HG03558 (cell line): ENCODE results near the gene KAZN.

Experiments used
- ATAC-seq: cut with Tn5 transposase; IDR thresholded peaks from one replicate; pipeline ENCODE4 v1.9.1; 2021; ENCODE audit warnings: moderate number of reproducible peaks; ENCODE audit not compliant: unreplicated experiment; ENCODE audit errors: extremely low read depth

The KAZN gene

DNA sequence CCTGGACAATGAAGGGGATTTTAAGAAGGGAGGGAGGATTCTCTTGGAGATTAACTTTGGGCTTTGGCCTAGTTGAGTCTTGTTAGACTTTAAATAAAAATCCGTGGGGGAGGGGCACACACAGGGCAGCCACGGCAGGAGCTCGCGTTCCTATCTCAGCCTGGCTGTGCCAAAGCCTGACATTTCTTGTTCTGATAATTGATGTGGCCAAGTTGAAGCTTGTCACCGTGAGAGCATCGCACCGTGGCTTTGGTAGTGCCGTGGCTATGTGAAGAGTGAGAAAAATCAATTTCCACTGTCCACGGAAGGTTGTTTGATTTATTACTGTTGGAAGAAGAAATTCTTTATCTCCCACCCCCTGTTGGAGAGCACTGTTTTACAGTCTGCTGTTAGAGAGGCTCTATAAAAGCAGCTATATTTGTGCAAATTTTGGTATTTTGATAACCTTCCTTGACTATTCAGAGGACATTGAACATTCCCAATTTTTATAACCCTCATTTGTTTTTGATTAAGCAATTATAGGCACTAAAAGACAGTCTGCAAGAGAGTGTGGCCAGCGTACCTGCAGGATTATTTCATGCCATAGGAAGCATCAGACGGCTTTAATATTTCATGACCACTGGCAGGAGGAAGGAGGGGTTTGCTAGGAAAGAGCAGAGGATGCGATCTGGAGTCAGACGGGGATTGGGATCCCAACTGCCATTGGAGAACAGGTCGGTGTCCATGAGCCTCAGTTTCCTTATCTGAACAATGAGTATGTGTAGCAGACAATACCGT, 160.7 kb downstream of the KAZN start:
- no peak for ATAC-seq

DNA sequence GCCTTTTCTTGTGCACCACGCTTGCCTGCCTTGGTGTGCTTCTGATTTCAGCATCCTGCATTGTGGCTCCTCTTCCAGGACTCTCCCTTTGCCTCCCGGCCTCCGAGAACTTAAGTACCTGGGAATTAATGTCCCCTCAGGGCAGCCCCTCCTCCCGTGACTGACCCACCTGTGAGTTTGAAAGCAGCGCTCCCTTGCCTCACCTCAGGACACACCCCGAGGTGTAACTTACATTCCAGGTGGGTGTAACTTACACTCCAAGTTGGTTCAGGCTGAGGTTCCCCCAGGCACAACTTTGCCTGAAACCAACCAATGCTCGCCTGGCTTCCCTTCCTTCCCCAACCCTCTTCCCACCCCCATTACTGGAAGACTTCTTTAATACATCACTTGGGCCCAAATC, 161.4 kb downstream of the KAZN start:
- ATAC-seq, result no peak

DNA sequence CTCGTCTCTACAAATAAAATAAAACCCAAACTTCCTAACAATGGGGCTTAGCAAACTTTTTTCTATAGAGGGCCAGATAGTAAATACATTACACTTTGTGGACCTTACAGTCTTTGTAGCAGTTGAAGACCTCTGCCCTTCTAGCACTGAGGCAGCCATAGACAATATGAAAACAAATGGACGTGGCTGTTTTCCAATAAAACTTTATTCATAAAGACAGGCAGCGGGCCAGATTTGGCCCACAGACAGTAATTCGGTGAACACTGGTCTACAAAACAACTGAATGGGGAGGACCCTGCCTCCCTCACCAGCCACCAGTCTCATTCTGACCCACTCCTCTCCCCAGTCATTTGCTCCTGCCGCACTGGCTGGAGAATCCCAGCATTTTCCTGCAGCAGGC, 162.3 kb downstream of the KAZN start:
- ATAC-seq, result no peak

DNA sequence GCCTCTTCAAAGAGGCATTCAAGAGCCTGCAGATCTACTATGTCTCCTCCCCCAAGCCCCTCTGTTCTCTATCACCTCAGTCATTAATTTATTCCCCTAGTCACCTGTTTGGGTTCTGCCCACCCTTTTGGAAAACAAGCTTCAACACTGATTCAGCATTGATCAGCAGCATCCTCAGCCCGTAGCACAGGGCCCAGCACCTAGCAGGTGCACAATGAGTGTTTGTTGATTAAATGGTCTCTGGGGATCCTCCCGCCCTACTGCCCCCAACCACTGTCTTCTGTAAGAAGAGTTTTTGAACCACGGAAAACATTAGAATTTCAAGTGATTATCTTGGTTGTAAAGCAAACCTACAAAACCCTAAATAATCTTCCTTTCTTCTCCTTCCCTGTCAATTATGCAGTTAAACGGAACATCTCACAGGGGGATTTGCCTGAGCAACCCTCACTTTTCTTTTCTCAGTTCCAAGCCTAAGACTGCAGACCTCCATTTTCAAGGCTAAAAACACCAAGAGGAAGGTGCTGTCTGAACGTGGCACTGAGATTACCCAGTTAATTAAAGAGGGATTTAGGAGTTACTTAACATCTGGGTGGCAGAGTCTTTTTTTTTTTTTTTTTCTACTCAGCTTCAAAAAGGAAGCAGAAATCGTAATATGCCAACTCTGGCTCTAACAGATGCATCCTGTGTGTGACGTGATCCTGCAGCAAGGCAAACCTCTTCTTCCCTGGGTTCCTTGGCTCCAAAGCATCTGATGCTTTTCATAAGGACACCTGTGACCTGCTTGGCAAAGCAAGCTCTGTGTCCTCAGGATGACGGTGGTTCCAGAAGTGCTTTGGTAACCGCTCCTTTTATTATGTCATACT, 163.0 kb downstream of the KAZN start:
- no peak for ATAC-seq

DNA sequence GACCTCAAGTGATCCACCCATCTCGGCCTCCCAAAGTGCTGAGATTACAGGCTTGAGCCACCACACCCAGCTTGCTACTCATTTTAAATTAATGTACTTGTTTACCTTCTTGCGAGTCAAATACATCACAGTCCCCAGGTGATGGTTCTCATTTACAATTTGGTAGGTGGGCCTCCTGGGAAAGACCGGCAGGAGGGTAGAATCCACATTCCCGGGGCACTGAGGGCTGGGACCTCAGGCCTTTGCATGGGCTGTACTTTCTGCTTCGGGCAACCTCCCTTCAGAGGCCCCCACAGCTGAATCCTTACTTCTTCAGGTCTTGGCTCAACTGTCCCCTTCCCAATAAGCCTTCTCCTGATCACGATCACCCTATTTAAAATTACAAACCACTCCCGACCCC, 165.5 kb downstream of the KAZN start:
- ATAC-seq, result no peak

DNA sequence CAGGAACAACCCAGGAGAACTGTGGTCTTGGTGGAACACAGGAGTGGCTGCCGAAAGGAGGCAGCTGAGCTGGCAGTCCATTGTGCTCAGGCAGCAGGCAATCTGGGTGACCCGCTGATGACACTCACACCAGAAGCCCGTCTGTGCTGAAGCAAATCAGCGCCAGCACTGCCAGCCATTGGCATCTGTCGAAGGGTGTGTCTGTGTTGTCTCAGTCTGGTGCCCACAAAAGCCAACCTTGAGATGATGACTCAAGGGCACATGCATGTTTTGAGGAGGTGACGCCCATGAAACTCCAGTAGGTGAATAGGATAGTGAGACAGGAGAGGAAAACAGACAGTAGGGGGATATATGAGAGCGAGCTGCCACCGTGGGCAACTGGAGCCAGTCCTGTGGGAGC, 167.3 kb downstream of the KAZN start:
- ATAC-seq, result no peak

DNA sequence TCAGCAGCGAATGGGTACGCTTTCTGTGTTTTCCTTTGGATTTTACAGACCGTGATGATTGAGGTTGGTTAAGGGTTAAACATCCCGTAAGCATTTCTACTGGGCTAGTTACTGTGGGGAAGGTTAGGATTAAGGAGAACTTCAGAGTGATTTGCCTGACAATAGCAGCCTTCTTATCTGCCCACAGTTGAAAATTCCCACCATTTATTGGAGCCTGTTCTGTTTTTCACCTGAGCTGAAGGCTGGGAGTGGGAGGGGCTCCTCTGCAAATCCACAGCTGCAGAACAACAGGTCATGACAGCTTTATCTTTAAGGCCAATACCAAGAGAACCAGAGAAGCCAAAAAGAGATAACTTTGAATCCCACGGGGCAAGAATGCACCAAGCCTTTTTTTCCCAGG, 168.6 kb downstream of the KAZN start:
- no peak for ATAC-seq

DNA sequence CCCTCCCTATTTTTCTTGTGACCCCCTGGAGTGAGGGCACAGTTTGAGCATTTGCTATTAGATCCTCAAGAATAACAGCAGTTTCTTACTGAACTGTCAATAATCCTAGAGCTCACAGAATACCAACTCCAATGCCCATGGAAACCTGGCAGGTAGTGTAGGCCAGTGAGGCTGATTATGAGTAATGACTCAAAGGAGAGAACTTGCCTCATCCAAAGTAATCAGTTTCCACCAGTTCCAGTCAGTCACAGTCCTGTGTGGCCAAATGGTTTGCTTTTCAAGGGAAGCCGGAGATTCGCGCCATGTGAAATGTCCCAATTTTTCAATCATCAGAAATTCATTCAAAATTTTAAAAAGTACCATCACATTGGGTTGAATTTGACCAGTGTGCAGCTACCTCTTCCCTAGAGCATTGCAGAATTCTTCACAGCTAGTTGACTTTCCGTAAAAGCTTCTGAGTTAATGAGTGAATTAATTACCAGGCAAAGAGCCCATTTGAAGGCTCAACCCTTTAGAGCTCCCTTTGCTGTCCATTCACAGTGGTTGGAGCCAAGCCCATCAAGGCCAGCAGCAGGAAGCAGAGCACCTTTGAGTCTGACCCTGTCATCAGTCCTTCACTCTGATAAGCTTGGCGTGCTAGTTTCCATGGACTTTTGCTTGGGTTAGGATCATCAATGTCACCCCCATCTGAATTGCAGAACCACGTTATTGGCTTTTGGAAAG, 170.3 kb downstream of the KAZN start:
- no peak for ATAC-seq

DNA sequence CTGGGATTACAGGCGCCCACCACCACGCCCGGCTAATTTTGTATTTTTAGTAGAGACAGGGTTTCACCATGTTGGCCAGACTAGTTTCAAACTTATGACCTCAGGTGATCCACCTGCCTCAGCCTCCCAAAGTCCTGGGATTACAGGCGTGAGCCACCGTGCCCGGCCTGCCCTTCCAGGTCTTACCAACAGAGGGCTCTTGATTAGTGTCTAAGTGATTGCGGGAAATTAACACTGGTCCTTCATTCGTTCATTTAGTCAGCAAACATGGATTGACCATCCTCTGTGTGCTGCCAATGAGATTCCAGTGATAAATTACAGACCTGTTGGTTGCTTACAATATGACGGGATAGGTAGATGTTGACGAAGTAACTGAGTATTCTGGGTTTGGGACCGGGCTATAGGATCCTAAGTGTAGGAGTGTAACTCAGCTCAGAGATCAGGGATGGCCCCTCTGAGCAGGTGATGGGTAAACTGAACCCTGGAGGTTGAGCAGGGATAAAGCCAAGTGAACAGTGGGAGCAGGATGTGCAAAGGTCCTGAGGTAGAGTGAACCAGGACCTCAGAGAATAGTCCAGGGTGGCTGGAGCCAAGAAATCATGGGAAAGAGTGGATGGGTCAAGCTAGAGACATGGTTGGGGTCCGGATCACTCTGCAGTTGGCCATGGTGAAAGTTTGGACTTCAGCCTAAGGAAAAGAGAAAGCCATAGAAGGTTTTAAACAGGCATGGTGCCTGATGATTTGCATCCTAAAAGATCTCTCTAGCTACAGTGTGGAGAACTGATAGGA, 171.2 kb downstream of the KAZN start:
- ATAC-seq, result no peak

DNA sequence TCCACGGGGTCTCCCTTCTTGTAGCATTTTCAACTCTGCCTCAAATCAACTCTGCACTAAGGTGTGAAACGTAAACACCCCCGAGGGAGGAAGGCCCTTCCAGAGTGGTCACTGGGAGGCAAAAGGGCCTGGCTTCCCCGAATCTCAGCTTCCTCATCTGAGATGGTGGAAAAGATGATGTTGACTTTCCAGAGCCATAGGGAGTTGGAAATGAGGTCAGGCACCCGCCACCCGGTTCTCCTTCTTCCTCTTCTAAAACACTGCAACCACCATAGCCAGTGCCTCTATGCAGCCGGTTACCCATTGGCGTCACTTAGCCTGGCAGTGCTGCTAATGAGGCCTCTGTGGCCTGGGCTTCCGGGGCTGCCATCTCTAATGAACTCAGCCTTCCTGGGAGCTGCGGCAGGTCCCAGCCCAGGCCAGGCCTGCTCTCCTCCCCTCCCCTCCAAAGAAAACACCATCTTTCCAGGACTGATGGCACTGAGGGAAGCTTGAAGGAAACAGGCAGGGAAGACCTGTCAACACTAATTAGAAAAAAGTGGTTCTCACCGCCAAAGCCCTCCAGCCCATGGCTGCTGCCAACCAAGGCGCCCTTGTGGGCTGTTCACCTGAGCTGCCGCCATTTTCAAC, 175.0 kb downstream of the KAZN start:
- no peak for ATAC-seq

DNA sequence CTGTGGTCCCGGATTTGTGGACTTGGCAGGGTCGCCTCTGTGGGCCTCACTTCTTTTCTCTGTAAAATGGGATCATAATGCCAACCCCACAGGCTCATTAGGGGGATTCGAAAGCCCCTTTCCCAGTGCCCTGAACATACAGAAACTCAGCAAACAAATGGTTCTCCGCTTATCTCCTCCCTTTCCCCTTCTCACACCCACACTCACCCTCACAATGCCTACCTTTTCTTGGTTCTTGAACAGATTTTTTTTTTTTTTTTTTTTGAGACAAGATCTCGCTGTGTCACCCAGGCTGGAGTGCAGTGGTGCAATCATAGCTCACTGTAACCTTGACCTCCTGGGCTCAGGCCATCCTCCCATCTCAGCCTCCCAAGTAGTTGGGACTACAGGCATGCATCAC, 175.7 kb downstream of the KAZN start:
- ATAC-seq, result no peak

DNA sequence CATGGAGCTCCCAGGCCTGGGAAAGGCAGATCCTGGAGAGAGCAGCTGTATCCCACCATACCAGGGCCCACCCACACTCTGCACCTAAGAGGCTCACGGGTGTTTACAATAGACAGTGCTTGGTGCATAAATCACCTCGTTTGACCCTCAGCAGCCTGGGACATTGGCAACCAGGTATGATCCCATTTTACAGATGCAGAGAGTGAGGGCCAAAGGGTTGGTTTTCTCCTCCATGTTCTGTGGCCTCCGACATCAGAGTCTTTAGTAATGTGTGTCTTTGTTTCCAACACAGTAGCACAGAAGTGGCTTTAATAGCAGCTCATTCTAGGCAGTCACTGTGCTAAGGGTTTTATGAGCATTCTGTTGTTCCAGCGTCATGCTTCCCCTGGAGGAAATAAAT, 176.5 kb downstream of the KAZN start:
- no peak for ATAC-seq

DNA sequence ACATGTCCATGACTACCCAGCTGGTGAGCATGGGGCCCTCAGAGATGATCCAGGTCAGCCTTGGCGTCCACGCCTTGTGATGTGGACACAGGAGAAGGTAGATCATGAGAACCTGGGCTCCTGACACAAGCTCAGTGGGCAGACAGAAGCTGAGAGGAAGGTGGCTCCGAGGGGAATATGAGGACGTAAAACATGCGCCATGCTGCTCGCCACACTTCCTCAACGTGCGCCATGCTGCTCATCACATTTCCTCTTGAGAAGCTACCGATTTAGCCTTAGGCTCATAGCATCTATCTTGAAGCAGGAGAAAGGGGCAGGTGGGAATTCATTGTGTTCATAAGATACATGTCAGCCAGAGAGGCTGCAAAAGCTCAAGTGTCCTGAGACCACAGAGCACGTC, 176.9 kb downstream of the KAZN start:
- no peak for ATAC-seq

DNA sequence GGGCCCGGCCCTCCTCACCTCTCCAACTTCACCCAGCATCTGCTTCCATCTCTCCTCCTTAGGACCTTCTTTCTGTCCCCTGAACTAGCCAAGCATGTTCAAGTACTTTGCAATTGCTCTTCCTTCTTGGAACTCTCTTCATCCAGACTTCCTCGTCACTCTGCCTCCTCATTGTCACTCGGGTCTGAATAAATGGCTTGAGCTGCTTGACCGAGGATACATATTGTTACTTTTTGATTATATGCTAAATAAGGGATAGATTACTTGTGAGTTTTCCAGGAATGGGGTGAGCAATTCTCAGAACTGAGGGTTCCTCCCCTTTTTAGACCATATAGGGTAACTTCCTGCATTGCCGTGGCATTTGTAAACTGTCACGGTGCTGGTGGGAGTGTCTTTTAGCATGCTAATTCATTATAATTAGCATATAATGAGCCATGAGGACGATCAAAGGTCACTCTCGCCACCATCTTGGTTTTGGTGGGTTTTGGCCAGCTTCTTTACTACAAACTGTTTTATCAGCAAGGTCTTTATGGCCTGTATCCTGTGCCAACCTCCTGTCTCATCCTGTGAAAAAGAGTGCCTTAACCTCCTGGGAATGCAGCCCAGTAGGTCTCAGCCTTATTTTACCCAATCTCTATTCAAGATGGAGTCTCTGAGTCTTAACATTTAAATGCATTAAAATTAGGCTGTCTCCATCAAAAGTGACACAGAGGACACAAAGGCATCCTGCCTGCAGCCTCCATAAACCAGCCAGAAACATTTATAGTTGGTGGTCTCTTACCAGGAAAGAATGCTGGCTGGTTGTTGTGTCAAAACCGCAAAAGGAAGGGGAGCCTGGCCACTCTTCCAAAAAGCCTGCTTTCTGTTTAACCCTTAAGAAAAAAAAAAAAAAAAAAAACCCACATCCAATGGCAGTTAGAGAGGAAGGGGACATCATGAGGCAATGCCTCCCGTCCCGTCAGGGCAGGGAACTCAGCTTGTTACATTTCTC, 179.3 kb downstream of the KAZN start:
- ATAC-seq, result no peak

DNA sequence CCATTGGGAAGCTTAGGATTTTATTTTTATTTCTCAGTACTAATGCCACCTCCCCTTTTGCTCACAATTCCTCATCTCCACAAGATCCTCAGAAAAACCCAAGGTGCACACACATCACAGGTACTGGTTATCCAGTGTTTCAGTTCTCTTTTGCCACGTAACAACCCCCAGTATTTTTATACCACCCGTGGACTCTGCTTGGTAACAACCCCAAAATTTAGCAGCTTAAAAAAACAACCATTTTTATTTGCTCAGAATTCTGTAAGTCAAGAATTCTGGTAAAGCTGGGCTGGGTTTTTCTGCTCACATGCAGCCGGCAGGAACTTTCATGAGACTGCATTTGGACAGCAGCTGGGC, 180.0 kb downstream of the KAZN start:
- no peak for ATAC-seq

DNA sequence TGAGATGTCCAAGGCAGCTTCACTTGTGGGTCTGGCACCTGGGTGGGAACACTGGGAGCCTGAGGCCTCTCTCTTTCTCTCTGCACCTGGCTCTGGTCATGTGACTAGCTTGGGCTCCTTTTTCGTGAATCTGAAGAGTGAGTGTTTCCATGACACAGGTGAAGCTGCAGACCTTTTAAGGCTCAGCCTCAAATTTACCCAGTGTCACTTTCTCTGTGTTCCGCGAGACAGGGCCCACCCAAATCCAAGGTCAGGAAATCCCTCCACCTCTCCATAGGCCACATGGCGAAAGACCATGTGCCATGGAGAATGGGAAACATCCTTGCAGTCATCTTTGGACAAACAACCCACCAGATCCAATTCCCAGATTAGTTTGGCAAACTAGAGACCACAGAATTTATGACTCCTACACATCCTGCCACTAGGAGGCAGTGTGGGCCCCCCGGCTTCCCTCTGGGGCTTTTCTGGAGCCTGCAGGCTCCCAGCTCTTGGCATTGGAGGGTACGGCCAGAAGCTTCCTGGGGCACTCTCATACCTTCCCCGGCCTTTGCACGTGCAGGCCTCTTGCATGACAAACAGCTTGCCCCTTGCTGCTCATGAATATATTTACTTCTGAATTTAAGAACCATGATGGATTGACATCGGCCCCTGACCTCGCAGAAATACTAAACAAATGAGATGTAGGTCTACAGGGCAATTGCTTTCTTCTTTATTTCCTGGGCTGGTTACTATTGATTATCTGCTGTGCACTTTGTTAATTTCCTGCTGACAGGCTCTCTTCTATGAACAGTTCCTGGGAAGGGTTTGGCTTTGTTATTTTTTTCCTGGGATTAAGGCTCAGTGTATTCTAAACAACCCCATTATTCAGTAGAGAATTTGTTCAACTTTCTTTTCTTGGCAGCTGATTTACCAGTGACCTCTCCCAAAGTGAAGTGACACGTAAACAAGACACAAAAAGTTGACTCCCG, 180.7 kb downstream of the KAZN start:
- ATAC-seq, result no peak

DNA sequence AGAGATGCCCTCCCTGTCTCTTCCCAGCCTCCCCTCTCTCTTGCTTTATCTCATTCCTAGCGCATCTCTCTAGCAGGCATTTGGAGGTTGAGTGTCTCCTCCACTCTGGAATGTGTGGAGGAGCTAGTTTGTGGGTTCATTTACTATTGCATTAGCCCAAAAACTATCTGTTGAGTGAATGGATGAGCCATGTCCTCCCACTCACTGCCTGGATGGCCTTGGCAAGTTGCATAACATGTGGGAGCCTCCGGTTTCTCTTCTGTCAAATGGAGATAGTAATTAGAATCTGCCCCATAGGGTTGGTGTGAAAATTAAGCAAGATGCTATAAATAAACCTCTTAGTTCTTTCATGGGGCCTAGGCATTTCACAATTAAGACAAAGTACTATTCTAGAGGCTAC, 181.8 kb downstream of the KAZN start:
- no peak for ATAC-seq

DNA sequence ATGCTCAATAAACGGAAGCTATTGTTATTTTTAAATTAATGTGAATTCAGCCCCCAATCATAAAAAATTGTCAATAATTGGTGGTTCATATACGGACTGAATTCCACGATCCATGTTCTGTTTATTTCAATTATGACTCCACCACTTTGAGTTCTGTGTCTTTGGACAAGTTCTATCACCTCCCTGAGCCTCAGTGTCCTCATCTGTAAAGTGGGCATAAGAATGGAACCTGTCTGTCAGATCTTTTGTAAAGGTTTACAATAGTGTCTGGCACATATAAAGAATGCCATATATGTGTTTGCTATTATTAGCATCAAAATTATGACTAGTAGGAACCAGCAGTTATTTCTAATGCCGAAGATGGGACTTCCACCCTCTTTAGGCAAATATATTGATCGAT, 183.3 kb downstream of the KAZN start:
- ATAC-seq, result no peak
